ENCODE measurements around the gene MRPL24.

The MRPL24 gene

GRCh38 chr1:156740237-156740740, 599 bp downstream of the MRPL24 start:
- peak overlapping the region; percentile 81 for H3K27ac ChIP-seq (ENCODE audit: low read length)
- H3K79me2 ChIP-seq (ENCODE audit: low read length), result peaks cover 35% of the 10 kb centered on the region
- peaks cover 50% of the 10 kb centered on the region for H3K36me3 ChIP-seq (replicated peaks; ENCODE audit: low read depth, low read length)
- peak overlapping the region; percentile 73 for H3K9ac ChIP-seq (ENCODE audit: low read length)
- peaks cover 15% of the 10 kb centered on the region for H3K4me1 ChIP-seq (ENCODE audit: low read length)
- no peak for TF ChIP-seq CTCF (IDR thresholded peaks at IDR 0.05; ENCODE audit: low read depth, low read length)
- TF ChIP-seq EZH2phosphoT487 (IDR thresholded peaks at IDR 0.05; ENCODE audit: low read depth), result no peak
- peak overlapping the region; percentile 83 for H3K4me3 ChIP-seq (ENCODE audit: low read length)
- 0 out of 2 replicates have a peak overlapping the region, but pooled peaks have one; percentile 5 for H2AFZ ChIP-seq (ENCODE audit: low read depth, low read length)
- H3K4me2 ChIP-seq (ENCODE audit: low read length), result peak overlapping the region; percentile 75
- H4K20me1 ChIP-seq (ENCODE audit: insufficient read depth, low read length), result 0 out of 2 replicates have a peak, but pooled peaks cover under 1% of the 10 kb centered on the region
- H3K9me3 ChIP-seq (ENCODE audit: insufficient read depth, low read length), result no peaks in the 10 kb centered on the region
- no peaks in the 10 kb centered on the region for H3K27me3 ChIP-seq (ENCODE audit: low read depth, low read length)

- Histone ChIP-seq H3K4me2 (ENCODE audit: low read length) (no peak overlapping the region), H3K27me3 (ENCODE audit: low read depth, low read length) (no peaks in the 10 kb centered on the region), H2AFZ (ENCODE audit: low read depth, low read length) (no peak overlapping the region), H3K9me3 (ENCODE audit: insufficient read depth, low read length) (no peaks in the 10 kb centered on the region), H3K4me3 (ENCODE audit: low read length) (no peak overlapping the region), H3K9ac (ENCODE audit: low read length) (no peak overlapping the region), H3K27ac (ENCODE audit: low read length) (no peak overlapping the region), H3K4me1 (ENCODE audit: low read length) (peaks cover 15% of the 10 kb centered on the region), H3K36me3 (replicated peaks; ENCODE audit: low read depth, low read length) (peaks cover 44% of the 10 kb centered on the region), H4K20me1 (ENCODE audit: insufficient read depth, low read length) (no peaks in the 10 kb centered on the region), H3K79me2 (ENCODE audit: low read length) (peaks cover 25% of the 10 kb centered on the region)
- TF ChIP-seq CTCF (IDR thresholded peaks at IDR 0.05; ENCODE audit: low read depth, low read length) (no peak), EZH2phosphoT487 (IDR thresholded peaks at IDR 0.05; ENCODE audit: low read depth) (no peak)
These were observed 2.0 kb downstream of the MRPL24 start for GRCh38 chr1:156738916-156739315.

DNA sequence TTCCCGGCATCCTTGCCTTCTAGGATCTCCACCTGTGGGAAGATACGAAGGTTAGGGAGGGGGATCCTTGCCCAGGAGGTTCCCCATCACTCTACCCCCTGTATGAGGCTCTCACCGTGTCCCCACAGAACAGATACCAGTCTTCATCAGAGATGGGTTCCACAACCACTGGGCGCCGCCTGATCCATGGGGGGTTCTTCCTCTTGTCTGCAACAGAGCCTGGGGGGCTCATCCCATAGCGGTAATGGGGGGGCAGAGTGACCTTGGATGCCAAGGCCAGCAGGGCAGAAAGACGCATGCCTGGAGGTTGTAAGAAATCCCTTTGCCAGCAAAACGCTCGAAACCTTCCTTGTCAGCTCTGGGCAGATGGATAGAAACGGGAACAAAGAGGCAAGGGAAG, 2.5 kb downstream of the MRPL24 start:
- TF ChIP-seq CTCF (IDR thresholded peaks at IDR 0.05; ENCODE audit: low read depth, low read length) (no peak), EZH2phosphoT487 (IDR thresholded peaks at IDR 0.05; ENCODE audit: low read depth) (no peak)
- peaks cover 15% of the 10 kb centered on the region for H3K4me1 ChIP-seq (ENCODE audit: low read length)
- peaks cover 44% of the 10 kb centered on the region for H3K36me3 ChIP-seq (replicated peaks; ENCODE audit: low read depth, low read length)
- no peak overlapping the region for H3K4me3 ChIP-seq (ENCODE audit: low read length)
- no peak overlapping the region for H3K27ac ChIP-seq (ENCODE audit: low read length)
- no peaks in the 10 kb centered on the region for H4K20me1 ChIP-seq (ENCODE audit: insufficient read depth, low read length)
- H3K79me2 ChIP-seq (ENCODE audit: low read length), result peaks cover 25% of the 10 kb centered on the region
- H3K9ac ChIP-seq (ENCODE audit: low read length), result no peak overlapping the region
- H3K4me2 ChIP-seq (ENCODE audit: low read length), result no peak overlapping the region
- H3K27me3 ChIP-seq (ENCODE audit: low read depth, low read length), result no peaks in the 10 kb centered on the region
- H2AFZ ChIP-seq (ENCODE audit: low read depth, low read length), result no peak overlapping the region
- no peaks in the 10 kb centered on the region for H3K9me3 ChIP-seq (ENCODE audit: insufficient read depth, low read length)

DNA sequence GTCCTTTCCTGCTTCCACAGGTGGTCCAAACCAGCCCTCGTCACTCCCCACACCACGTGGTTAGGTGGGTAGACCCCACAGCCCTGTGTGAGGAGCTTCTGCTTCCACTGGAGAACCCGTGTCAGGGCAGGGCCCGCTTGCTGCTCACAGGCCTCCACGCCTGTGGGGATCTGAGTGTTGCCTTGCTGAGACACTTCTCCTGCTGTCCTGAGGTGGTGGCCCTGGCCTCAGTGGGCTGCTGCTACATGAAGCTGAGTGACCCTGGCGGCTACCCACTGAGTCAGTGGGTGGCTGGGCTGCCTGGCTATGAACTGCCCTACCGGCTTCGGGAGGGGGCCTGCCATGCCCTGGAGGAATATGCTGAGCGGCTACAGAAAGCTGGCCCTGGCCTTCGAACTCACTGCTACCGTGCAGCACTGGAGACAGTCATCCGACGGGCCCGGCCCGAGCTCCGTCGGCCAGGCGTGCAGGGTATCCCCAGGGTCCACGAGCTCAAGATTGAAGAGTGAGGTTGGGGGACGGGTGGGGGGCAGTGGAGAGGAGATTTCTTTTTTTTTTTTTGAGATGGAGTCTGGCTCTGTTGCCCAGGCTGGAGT, 6.8 kb downstream of the MRPL24 start:
- no peaks in the 10 kb centered on the region for H3K9me3 ChIP-seq (ENCODE audit: insufficient read depth, low read length)
- no peak overlapping the region for H3K9ac ChIP-seq (ENCODE audit: low read length)
- no peak overlapping the region for H3K4me2 ChIP-seq (ENCODE audit: low read length)
- H3K4me3 ChIP-seq (ENCODE audit: low read length), result no peak overlapping the region
- no peak overlapping the region for H3K27ac ChIP-seq (ENCODE audit: low read length)
- H3K4me1 ChIP-seq (ENCODE audit: low read length), result peaks cover 6% of the 10 kb centered on the region
- TF ChIP-seq EZH2phosphoT487 (IDR thresholded peaks at IDR 0.05; ENCODE audit: low read depth), result no peak
- no peak for TF ChIP-seq CTCF (IDR thresholded peaks at IDR 0.05; ENCODE audit: low read depth, low read length)
- no peaks in the 10 kb centered on the region for H4K20me1 ChIP-seq (ENCODE audit: insufficient read depth, low read length)
- peaks cover 24% of the 10 kb centered on the region for H3K79me2 ChIP-seq (ENCODE audit: low read length)
- no peak overlapping the region for H2AFZ ChIP-seq (ENCODE audit: low read depth, low read length)
- H3K27me3 ChIP-seq (ENCODE audit: low read depth, low read length), result no peaks in the 10 kb centered on the region
- H3K36me3 ChIP-seq (replicated peaks; ENCODE audit: low read depth, low read length), result peaks cover 43% of the 10 kb centered on the region
